NCI-H82 treated with DMSO at 0.1 percent for 48 hours (cell line): Measurements from ENCODE around the gene ABHD12.

Experiments used
- DNase-seq: peaks from one replicate; lab custom pipeline; 2025; ENCODE audit not compliant: unreplicated experiment; lab: John Stamatoyannopoulos, UW

ABHD12 gene

GRCh38 chr20:25291432-25292133 is 99.1 kb downstream of the ABHD12 start:
- no peak for DNase-seq

- DNase-seq = no peak
These were observed 99.8 kb downstream of the ABHD12 start for GRCh38 chr20:25290646-25291431.

- DNase-seq = no peak
These were observed 100.6 kb downstream of the ABHD12 start for GRCh38 chr20:25289886-25290597.

GRCh38 chr20:25288291-25289181 is 102.1 kb downstream of the ABHD12 start:
- DNase-seq = no peak

GRCh38 chr20:25287631-25288290 is 102.9 kb downstream of the ABHD12 start:
- DNase-seq = no peak

- no peak for DNase-seq
These were observed 103.7 kb downstream of the ABHD12 start for GRCh38 chr20:25286917-25287316.

GRCh38 chr20:25285856-25286798 is 104.5 kb downstream of the ABHD12 start:
- DNase-seq = no peak

- no peak for DNase-seq
These were observed 105.5 kb downstream of the ABHD12 start for GRCh38 chr20:25285091-25285647.

- no peak for DNase-seq
These were observed 106.5 kb downstream of the ABHD12 start for GRCh38 chr20:25284131-25284601.

- no peak for DNase-seq
These were observed 107.2 kb downstream of the ABHD12 start for GRCh38 chr20:25283221-25283951.

- no peak for DNase-seq
These were observed 107.8 kb downstream of the ABHD12 start for GRCh38 chr20:25282796-25283195.

GRCh38 chr20:25282034-25282781 is 108.4 kb downstream of the ABHD12 start:
- no peak for DNase-seq

GRCh38 chr20:25281541-25281991 is 109.1 kb downstream of the ABHD12 start:
- no peak for DNase-seq

- DNase-seq = no peak
These were observed 109.8 kb downstream of the ABHD12 start for GRCh38 chr20:25280574-25281535.

GRCh38 chr20:25280051-25280573 is 110.5 kb downstream of the ABHD12 start:
- DNase-seq = no peak

- DNase-seq = no peak
These were observed 111.2 kb downstream of the ABHD12 start for GRCh38 chr20:25279403-25279802.
